HG02623 (cell line): ENCODE measurements around the gene KATNB1.
A peak's percentile ranks its signal among the peaks of the same experiment; 100 is the strongest.

ENCODE experiments used
- ATAC-seq: cut with Tn5 transposase; IDR thresholded peaks from one replicate; pipeline ENCODE4 v1.9.1; 2021; ENCODE audit warnings: moderate library complexity; ENCODE audit not compliant: unreplicated experiment

Gene KATNB1, protein sequence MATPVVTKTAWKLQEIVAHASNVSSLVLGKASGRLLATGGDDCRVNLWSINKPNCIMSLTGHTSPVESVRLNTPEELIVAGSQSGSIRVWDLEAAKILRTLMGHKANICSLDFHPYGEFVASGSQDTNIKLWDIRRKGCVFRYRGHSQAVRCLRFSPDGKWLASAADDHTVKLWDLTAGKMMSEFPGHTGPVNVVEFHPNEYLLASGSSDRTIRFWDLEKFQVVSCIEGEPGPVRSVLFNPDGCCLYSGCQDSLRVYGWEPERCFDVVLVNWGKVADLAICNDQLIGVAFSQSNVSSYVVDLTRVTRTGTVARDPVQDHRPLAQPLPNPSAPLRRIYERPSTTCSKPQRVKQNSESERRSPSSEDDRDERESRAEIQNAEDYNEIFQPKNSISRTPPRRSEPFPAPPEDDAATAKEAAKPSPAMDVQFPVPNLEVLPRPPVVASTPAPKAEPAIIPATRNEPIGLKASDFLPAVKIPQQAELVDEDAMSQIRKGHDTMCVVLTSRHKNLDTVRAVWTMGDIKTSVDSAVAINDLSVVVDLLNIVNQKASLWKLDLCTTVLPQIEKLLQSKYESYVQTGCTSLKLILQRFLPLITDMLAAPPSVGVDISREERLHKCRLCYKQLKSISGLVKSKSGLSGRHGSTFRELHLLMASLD

GRCh38 chr16:57735755-57736418 lies at the start of gene KATNB1:
KATNB1 (plus strand) TSS chr16:57735770; CDS start chr16:57737244, 1,474 bp downstream.
- no peak for ATAC-seq

DNA sequence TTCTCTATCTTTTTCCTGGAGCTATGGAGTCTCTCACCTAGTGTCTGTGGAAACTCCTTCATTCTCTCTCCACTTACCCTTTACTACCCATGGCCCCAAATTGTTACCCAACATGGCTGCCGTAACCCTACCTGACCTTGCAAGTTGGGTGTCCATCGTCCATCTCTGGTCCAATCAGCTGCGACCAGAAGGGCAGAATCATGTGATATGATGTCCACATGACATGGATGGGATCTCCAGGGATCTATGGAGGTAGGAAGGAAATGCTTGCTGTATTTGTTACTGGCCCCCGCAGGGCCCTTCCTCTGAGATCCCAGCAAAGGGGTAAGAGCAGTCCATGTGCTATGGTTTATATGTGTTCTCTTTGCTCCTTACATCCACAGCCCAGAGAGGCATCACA lies 49.0 kb upstream of the KATNB1 start:
- ATAC-seq = no peak

- ATAC-seq = no peak
These were observed 48.1 kb upstream of the KATNB1 start for GRCh38 chr16:57687363-57687929.

- no peak for ATAC-seq
These were observed 47.0 kb upstream of the KATNB1 start for GRCh38 chr16:57688487-57688986.

- no peak for ATAC-seq
These were observed 46.4 kb upstream of the KATNB1 start for GRCh38 chr16:57688987-57689761.

- peak; percentile 56 for ATAC-seq
These were observed 45.6 kb upstream of the KATNB1 start for GRCh38 chr16:57689762-57690558.

DNA sequence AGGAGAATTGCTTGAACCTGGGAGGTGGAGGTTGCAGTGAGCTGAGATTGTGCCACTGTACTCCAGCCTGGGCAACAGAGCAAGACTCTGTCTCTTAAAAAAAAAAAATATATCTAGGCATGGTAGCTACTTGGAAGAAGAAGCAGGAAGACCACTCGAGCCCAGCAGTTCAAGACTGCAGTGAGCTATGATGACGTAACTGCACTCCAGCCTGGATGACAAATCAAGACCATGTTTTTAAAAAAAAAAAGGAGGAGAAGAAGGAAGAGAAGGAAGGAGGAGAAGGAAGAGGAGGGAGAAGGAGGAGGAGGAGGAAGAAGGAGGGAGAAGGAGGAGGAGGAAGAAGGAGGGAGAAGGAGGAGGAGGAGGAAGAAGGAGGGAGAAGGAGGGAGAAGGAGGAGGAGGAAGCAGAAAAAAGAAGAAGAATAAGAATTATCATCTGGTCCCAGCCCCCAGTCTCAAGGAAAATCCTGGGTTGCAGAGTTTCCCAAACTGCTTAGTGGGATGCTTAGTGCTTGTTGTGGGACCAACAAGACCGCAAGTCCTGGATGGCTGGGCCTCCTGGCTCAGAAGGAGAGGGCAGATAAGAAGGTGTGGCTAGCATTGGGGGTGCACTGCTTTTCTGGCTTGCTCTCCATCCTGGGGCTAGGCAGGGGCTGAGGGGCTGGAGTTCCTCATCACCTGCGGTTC lies 44.6 kb upstream of the KATNB1 start:
- ATAC-seq = no peak

GRCh38 chr16:57692636-57693035 lies 42.9 kb upstream of the KATNB1 start:
- ATAC-seq = no peak

DNA sequence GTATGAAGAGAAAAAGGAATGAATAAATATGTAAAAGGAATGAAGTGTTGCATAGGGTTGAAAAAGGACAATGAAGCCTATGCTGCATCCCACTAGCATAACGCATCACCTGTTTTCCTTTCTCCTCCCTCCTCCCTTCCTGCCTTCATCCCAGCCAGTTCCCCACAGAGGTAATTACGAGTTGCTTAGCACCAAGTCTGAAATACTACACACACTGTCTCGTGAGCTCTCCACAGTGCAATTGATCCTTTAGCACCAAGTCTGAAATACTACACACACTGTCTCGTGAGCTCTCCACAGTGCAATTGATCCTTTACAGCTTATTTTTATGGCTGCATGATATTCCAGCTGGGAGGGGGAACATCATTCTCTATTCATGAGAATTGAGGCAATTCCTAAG lies 42.0 kb upstream of the KATNB1 start:
- ATAC-seq = no peak

GRCh38 chr16:57694231-57694724 lies 41.3 kb upstream of the KATNB1 start:
- no peak for ATAC-seq

GRCh38 chr16:57694725-57695679 lies 40.6 kb upstream of the KATNB1 start, which contains the start of gene DRC7:
DRC7 (plus strand) TSS chr16:57694806; CDS start chr16:57697950, 3,144 bp downstream.
- ATAC-seq = no peak

DNA sequence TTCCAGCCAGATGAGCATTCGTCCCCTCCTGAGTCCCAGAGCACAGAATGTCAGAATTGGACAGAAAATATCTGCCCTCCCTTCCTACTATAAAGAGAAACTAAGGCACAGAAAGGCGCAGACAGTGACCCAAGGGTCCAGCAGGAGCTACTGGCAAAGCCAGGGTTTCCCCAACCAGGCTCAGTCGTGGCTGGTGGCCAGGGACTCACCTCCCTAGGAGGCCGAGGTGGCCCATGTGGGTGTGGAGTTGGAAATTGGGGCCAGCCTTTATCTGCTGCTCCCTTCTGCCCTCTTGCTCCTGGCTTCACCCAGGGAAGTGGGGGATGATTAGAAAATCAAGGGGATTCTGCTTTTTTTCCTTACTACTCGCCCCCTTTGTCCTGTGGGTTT lies 39.9 kb upstream of the KATNB1 start:
- ATAC-seq = no peak

GRCh38 chr16:57696240-57696639 lies 39.3 kb upstream of the KATNB1 start:
- no peak for ATAC-seq

DNA sequence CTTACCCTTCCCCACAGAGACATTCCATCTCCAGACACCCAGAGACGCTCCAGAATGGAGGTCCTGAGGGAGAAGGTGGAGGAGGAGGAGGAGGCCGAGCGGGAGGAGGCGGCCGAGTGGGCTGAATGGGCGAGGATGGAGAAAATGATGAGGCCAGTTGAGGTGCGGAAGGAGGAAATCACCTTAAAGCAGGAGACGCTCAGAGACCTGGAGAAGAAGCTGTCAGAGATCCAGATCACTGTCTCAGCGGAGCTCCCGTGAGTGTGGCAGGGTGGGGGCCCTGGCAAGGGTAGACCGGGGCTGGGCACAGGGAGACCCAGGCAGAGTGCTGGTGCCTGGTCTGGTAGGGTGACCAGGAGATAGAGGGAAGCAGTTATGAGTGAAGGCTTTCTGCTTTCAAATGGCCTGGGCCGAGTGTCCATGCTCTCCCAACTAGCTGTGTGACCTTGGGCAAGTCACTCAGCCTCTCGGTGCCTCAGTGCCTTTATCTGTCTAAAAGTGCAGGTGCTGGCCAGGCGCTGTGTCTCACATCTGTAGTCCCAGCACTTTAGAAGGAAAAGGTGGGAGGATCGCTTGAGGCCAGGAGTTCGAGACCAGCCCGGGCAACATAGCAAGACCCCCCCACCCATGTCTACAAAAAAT lies 37.6 kb upstream of the KATNB1 start:
- ATAC-seq = no peak

DNA sequence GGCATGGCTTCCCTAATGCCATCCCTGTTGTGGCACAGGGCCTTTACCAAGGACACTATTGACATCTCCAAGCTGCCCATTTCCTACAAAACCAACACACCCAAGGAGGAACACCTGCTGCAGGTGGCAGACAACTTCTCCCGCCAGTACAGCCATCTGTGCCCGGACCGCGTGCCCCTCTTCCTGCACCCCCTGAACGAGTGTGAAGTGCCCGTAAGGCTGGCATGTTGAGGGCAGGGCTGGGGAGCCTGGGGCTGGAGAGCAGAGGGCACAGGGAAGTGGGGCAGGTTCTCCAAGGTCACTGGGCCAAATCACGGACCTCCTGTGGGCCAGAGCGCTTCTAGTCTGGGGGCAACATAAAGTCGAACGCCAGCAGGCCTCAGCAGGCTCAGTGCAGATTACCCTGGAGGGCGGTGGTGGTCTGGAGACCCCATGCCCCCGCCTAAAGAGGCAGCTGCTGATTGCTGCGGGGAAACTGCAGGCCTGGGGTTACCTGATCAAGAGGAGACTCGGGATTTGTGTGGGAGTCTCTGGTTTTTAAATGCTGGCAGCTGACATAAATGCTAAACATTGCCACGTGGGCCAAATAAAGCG lies 36.7 kb upstream of the KATNB1 start:
- ATAC-seq = no peak

DNA sequence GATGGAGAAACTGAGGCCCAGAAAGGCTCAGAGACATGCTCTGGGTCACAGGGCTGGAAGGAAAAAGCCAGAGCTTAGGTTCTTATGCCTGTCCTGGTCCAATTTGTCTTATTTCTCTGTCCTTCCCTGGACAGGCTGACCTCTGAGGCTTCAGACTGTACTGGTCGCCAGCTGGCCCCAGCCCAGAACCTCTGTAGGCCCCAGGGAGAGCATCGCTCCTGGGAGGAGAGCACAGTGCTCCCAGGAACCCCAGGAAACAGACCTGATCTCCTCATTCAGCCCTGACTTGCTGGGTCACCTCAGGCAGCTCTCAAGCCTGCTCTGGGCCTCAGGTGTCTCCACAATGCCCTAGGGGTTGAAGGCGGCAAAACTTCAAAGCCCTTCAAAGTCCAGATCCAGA lies 36.1 kb upstream of the KATNB1 start:
- ATAC-seq = no peak

DNA sequence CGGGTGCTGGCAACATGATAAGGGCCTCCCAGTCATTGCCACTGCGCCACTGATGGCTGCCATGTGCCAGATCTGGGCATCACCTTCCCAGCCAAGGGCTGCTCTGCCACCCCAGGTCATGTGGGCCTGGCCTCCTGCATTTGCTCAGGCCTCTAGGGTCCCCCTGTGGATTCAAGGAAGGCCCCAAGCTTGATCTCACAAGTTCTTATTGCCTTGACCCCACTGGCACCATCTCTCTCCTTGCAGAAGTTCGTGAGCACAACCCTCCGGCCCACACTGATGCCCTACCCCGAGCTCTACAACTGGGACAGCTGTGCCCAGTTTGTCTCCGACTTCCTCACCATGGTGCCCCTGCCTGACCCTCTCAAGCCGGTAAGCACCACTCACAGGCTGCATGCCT lies 35.7 kb upstream of the KATNB1 start:
- ATAC-seq = no peak
